ENCODE data around the gene NONO.
"Not testable (repeated sequence)": the region's sequence is repeated elsewhere in the genome, so short reads cannot be mapped to it uniquely, and the experiment has no call there.

The NONO gene, protein sequence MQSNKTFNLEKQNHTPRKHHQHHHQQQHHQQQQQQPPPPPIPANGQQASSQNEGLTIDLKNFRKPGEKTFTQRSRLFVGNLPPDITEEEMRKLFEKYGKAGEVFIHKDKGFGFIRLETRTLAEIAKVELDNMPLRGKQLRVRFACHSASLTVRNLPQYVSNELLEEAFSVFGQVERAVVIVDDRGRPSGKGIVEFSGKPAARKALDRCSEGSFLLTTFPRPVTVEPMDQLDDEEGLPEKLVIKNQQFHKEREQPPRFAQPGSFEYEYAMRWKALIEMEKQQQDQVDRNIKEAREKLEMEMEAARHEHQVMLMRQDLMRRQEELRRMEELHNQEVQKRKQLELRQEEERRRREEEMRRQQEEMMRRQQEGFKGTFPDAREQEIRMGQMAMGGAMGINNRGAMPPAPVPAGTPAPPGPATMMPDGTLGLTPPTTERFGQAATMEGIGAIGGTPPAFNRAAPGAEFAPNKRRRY

DNA sequence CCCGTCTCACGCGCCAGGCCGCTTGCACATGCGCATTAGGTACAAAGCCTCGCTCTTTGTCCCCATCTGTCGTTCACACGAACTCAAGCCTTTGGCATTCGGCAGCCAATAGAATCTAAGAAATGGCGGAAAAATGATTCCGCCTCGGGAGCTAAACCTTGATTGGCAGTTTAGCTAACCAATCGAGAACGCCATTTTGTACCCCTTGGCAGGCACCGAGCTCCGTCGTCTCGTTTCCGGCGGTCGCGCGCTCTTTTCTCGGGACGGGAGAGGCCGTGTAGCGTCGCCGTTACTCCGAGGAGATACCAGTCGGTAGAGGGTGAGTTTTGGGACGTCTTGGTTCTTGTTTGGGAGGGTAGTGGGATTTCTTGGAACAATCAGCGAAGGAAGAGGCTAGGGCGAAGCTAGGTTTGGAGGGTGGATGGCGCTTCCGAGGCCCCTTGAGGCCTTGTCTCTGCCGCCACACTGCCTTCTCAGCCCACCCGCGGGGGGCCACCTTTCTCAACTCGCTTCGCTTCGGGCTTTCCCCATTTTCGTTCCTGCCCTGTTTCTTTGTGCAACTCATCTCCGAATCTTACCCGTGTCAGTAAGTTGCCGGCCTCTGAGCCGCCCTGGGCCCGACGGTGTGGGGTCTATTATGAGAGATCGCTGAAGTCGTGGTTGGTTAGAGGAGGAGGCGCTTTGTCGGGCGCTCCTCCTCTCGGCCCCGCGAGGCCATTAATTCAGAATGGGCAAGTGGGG lies at the start of gene NONO:
Gene NONO, plus strand, starts transcription at position 233 of the 741 bp plus-strand sequence. CDS start 7,003 bp downstream, outside the sequence.
- peak; percentile 64 to 72 for DNase-seq

DNA sequence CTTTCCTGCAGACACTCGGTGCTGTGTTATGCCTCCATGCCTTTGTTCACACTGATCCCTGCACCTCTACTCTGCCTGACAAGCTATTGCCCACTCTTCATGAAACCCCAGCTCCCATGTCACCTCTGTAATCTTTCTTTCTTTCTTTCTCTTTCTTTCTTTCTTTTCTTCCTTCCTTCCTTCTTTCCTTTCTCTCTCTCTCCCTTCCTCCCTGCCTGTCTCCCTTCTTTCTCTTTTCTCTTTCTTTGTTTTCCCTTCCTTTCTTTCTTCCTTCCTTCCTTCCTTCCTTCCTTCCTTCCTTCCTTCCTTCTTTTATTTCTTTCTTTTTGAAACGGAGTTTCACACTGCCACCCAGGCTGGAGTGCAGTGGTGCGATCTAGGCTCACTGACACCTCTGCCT lies 48.0 kb upstream of the NONO start:
- no peak for DNase-seq

DNA sequence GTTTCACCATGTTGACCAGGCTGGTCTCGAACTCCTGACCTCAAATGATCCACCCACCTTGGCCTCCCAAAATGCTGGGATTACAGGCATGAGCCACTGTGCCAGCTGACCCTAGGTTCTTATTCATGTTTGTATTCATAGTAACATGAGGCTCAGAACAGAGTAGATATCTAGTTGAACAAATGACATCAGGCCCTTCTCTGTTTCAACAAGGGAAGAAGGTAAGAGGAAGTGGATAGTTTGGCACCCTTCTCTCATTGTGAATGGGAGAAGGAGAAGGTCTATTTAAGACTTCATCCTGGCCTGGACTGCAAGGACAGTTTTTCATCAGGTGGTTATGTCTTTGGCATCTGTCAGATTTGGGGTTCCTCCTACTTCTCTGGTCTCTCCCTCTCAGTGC lies 46.6 kb upstream of the NONO start:
- DNase-seq = no peak

DNA sequence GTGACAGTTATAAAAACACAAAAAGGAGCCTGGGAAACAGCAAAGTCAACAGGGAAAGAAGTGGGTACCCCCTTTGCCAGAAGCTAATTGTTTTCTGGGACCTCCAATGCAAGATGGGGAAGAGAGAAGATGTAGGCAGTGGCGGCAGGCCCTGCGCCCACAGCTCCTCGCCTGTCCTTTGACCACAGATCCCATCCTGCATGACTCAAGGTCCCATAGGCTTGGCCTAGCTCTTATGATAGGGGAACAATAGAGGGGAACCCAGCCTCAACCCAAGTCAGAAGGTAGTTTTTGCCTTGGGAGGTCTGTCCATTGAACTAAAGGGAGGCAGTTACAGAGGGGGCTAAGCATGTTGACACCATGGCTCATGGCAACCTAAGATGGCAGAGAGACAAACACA lies 43.7 kb upstream of the NONO start:
- DNase-seq = no peak

DNA sequence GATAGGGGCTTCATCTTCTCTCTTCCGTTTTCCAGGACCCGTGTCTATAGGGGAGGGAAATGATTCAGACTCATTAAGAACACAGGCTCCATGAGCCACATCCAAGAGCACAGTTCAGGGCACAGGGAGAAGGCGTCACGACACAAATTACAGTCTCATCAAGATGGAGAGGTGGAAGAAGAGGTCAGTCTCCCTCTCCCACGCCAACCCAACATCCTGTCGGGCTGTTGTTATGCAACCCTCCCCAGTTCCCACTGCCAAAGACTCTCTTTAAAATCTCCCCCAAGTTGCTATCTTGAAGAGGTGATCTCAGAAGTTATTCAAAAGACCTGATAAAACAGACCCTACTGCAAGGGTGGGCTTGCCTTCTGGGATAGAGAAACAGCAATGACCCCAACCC lies 42.1 kb upstream of the NONO start:
- DNase-seq = no peak

DNA sequence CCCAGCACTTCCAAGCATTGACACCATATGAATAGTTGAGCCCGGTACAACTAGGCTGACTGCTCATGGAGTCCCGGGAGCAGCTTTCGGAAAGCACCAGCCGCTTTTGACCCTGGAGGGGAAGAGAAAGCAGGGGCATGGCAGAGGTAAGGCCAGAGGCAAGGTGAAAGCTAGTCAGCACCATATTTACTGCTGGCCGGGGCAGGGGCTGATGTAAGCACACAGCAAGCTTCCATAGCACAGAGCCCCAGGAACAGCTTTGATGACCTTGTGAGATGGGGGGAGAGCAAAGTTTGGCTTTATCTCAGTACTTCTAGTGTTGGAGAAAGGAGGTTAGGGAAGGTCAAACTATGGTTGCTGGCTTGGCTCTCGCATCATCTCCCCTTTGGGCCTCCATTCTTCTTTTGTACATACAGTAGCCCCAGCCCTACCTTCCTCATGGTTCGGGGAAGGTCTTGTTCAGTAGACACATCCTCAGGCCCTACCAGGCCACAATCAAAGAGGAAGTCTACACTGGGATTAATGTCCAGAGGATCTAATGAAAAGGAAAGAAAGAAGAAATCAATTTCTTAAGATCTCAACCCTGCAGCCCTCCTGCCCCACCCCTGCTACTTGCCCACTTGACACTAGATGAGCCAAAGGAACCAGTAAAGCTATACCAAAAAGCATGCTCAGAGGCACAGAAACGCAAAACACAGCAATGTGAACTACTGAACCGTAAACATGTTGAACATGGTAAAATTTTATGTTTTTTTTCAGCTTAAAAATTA lies 38.9 kb upstream of the NONO start:
- no peak for DNase-seq

DNA sequence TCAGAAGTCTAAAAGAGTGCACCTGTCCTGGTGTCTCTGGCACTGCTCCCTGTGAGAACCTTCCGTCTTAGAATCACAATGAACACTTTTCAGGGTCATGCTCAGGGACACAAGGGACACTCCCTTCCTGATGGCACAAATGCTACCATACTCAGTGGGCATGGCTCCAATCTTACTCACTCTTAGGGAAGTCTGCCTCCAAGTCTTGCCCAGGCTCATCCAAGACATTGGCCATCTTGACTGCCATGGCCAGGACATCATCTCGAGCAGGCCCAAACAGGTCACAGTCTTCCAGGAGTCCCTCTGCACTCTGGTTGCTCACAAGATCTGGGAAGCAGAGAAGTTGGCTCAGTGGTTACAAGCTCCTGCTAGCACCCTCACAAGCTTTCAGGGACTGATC lies 38.3 kb upstream of the NONO start:
- no peak for DNase-seq

DNA sequence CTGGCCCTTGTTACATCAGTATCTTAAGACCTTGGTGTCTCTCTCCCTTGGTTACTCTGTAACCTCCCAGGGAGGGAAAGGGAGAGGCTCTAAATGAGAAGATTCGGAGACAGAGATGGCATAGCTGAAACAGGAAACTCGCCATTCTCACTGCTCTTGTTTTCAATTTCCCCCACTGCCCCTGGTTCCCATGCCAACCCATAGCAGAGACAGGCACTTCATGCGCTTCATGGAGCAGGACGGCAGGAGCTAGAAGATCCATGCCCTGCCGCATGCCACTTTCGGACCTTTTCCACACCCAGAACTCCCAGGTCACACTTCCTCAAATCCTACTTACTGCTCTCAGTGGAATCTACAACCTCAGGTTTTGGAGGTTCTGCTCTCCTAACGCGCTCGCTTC lies 32.6 kb upstream of the NONO start:
- no peak for DNase-seq

DNA sequence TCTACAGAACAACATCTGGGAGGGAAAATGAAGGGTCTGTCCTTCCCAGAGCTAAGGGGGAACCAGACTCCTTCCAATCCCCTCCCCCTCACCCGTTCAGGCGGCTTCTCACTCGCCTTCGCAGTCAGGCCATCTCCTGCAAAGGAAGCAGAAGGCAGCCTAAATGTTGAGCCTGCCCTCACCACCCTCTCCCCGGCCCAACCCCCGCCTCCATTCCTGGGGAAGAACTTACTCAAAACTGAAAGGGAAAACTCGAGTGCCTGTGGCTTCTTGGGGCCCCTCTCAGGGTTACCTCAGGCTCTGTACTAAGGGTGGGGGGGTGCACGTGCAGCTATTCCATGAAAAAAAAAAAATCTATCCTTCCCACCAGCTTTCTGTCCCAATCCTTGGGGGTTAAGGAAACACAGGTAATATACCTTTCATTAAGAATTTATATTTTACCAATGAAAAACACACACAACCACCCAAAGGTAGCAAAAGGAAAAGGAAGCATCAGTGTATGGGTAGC lies 31.9 kb upstream of the NONO start:
- DNase-seq = peak in 1 of 2 experiments; percentile 4

DNA sequence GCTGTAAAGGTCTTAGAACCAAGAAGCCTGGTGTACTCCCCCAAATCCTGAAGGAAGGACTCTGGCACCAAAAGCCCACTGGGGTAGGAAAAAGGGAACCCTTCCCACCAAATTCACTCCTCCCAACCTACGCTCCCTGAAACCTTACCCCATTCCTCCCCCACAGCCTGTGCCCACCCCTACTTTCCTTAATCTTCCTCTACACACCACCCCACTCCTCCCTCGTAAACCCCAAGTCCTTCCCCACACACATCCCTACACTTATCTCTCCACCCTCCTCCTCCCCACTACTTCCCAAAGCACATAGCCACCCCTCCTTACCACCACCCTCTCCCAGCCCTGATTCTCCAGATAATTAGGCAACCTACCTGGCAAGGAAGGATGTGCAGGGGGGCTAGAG lies 31.2 kb upstream of the NONO start:
- no peak for DNase-seq

DNA sequence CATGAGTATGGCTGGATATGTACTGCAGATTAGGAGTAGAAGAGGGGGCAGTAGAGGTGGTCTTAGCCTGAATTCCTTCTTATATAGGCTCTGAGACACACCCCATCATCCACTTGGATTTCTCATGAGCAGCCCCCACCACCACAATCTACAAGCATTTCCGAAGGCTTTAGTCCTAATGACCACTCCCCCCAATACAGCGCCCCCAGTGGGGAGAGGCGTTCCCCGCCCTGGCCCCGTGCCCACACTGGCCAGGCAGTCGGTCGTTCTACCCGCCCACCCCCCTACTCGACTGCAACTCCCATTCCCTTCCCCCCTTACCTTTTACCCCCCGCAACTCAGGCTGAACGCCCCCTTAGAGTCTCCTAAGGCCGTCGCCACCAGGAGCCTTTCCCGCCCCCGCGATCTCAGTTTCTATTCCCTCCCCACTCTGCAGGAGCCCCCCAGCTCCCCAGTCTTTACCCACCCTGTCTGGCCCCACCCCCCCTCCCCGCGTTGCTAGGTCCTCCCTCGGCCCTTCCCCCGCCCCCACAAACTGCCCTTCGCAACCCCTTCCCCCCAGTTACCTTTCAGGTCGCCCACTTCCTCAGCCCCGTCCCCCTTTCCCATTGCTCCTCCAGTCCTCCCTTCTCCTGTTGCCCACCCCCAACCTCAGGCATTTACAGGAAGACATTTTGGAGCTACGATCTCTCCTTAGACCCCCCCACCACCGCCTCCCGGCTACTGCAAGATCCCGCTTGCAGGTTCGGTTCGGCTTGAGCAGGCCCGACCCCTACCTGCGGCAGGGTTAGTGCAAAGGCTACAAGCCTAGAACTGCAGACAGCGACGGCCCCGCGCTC lies 30.0 kb upstream of the NONO start:
- DNase-seq = peak; percentile 8 to 15

DNA sequence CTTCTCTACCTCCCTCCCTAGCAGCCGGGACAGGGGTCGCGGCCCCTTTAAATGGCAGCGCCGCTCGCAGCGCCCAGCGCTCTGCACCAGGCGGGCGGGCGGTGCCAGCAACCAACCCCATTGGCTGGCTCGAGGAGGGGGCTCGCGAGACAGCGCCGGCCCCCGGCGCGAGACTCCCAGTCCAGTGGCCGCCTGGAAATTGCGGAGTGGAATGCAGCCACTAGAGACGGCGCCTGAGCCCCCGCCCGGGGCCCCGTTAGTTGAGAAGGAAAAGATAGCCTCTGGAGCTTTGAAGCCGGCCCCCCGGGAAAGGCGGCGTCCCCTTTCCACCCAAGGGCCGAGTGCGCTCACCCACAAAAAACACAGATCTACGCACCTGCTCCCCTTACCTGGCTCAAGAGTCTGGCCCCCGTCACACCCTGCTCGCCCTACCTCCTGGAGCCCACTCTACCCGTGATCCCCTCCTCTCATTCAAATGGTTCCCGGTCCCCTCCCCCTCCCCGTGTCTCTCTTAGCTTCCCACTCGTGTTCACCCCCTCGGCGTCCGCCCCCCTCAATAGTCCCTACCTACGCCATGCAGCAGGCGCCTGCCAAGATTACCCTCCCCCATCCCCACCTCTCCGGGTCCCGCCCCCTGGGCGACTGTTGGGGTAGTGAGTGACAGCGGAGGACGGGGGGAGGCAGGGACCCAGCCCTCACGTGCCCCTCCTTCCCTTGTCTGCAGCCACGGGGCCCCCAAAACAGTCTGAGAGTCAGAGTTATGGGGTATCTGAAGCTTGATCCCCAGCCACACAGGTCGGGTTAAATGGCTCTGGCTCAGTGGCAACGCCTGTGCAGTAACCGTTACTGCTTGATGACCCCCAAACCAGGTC lies 29.1 kb upstream of the NONO start, which contains the start of gene ZMYM3:
Gene ZMYM3, minus strand, starts transcription at position 49 of the 872 bp plus-strand sequence. CDS start 885 bp downstream, outside the sequence.
- peak; percentile 60 to 64 for DNase-seq

DNA sequence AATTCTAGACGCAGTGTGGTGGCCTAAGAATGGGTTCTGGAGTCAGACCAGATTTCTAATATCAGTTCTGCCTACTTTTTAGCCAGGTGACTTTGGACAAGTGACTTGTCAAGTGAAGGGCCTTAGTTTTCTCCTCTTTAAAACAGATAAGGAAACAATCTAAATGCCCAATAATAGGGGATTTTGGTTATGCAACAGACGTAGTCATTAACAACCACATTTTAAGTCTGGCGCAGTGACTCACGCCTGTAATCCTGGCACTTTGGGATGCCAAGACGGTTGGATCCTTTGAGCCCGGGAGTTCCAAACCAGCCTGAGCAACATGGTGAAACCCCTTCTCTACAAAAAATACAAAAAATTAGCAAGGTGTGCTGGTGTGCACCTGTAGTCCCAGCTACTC lies 27.4 kb upstream of the NONO start:
- DNase-seq = no peak

DNA sequence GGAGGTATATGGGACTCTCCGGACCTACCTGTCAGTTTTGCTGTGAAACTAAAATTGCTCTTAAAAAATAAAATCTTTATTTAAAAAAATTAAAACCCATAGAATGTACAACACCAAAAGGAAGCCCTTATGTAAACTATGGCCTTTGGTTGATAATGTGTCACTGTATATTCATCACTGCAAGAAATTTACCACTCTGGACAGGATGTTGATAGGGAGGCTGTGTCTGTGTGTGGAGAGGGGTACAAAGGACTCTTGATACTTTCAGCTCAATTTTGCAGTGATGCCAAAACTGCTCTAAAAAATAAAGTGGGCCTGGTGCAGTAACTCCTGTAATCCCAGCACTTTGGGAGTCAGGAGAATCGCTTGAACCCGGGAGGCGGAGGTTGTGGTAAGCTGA lies 26.6 kb upstream of the NONO start:
- DNase-seq = no peak

DNA sequence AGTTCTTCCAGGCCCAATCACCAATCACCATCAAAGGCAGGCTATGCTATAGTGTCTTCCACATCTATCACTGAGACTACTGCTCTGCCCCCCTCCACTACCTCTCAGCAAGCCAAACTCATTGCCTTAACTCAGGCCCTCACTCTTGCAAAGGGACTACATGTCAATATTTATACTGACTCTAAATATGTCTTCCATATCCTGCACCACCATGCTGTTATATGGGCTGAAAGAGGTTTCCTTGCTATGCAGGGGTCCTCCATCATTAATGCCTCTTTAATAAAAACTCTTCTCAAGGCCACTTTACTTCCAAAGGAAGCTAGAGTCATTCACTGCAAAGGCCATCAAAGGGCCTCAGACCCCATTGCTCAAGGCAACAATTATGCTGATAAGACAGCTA lies 14.8 kb upstream of the NONO start:
- not testable (repeated sequence) for DNase-seq

DNA sequence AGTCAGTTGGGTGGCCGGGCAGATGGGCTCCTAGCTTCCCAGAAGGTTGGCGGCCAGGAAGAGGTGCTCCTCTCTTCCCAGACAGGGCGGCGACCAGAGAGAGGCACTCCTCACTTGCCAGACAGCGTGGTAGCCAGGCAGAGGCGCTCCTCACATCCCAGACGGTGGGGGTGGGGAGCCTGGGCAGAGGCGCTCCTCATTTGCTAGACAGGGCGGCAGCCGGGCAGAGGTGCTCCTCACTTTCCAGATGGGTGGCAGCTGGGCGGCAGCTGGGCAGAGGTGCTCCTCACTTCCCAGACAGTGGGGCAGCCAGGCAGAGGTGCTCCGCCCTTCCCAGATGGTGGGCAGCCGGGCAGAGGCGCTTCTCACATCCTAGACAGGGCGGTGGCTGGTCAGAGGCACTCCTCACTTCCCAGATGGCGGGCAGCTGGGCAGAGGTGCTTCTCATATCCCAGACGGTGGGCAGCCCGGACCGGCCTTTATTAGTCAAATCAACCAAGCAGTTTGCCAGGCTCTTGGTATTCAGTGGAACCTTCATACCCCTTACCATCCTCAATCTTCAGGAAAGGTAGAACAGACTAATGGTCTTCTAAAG lies 13.5 kb upstream of the NONO start:
- DNase-seq = no peak

DNA sequence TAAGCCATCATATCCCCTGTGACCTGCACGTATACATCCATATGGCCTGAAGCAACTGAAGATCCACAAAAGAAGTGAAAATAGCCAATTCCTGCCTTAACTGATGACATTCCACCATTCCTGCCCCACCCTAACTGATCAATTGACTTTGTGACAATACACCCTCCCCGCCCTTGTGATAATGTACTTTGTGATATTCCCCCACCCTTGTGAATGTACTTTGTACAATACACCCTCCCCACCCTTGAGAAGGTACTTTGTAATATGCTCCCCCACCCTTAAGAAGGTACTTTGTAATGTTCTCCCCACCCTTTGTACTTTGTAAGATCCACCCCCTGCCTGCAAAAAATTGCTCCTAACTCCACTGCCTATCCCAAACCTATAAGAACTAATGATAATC lies 11.1 kb upstream of the NONO start:
- DNase-seq = not testable (repeated sequence)

DNA sequence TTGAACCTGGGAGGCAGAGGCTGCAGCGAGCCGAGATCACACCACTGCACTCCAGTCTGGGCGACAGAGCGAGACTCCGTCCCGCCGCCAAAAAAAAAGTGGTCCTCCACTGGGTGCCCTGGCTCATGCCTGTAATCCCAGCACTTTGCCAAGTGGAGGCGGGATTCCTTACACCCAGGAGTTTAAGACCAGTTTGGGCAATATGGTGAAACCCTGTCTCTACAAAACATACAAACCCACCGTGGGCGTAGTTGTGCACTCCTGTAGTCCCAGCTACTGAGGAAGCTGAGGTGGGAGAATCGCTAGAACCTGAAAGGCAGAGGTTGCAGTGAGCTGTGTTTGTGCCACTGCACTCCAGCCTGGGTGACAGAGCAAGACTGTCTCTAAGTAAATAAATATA lies 2.1 kb upstream of the NONO start:
- DNase-seq = not testable (repeated sequence)

DNA sequence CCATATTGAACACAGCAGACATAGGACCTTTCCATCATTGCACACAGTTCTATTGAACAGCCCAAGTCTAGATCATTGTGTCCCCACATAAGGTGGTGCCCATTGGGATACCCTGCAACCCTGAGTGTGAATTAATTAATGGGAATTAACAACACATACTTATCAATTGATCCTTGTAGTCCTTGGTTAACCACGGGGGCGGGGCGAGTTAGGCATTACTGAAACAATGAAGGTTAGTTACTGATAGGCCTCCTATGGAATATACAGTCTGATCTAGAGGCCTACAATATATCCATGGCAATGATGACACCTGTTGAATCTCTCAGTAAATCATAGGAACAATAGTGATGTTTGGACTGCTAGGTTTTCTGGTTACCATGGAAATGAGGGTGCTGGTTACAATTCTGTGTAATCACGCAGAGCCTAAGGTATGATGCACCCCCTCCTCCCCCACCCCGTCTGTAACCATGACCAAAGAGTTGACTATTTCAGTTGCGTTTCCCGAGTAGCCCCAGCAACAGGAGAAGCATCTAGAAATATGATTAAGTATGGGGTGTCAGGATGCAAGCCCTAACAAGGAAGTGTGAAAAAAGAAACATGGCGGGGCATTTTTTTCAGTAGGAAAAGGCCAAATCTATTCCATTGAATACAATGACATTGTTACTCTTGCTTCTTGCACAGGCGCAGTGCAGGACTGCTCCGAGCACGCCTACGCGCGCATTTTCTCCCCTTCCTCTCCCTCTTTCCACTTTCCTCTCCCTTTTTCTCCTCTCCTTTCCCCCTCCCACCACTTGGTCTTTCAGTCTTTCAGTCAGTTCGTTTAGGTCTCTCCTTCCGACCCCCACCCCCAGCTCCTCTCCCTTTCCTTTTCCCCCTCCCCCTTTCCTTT lies 677 bp upstream of the NONO start:
- DNase-seq = peak; percentile 38 to 46

DNA sequence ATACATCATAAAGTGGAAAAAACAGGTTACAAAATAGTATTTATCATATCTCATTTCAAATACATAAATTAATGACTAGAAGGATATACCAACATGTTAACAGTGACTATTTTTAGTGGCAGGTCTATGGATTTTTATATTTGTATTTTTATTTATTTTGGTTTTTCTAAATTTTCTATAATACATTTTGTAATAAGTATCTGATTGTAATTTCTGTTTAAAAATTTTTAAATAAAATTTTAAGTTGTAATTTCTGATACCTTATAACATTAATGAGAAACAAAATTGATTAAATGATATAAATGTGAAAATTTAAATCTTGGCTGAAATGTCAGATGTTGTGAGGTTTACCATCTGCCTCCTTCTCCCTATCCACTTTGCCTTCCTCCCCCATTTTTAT lies 2.5 kb downstream of the NONO start:
- DNase-seq = no peak

Measured in activated CD4-positive, alpha-beta T cell treated with anti-CD3 and anti-CD28 coated beads, Interleukin-2, amount 50 U/mL, for 4 hours (primary cell).